Esophagus muscularis mucosa (tissue), 4 donors: Measurements from ENCODE around the gene TTYH2. TPM values are rescaled to one million over a fixed set of nuclear protein-coding genes. Genes with fewer than 3 reads are reported as not detected.

Source experiments
- DNase-seq: peaks from one replicate; pipeline ENCODE4 v3.0.0-alpha.2; 2017; ENCODE audit errors: extremely low spot score
- H3K27ac ChIP-seq, 4 donors: fragments of 200-600 bp; sonication (generic); replicated peaks in 1 of 4; 1 replicate in 3 of 4; 2 replicates in 1 of 4; pipeline ENCODE4 v1.5.1; 2016 to 2019; ENCODE audit warnings: mild to moderate bottlenecking in 1 of 4
- H3K27me3 ChIP-seq, 4 donors: fragments of 200-600 bp; sonication (generic); one replicate each; pipeline versions ENCODE4 v1.5.1 to v1.6.0; 2016 to 2019
- H3K36me3 ChIP-seq, 4 donors: fragments of 200-600 bp; sonication (generic); one replicate each; pipeline ENCODE4 v1.5.1; 2016 to 2019
- H3K4me1 ChIP-seq, 4 donors: fragments of 200-600 bp; sonication (generic); one replicate each; pipeline ENCODE4 v1.5.1; 2016 to 2019
- H3K4me3 ChIP-seq, 4 donors: fragments of 200-600 bp; sonication (generic); 1 replicate in 2 of 4; 2 replicates in 2 of 4; pipeline ENCODE4 v1.5.1; 2016 to 2019; ENCODE audit warnings: mild to moderate bottlenecking in 4 of 4, moderate library complexity in 1 of 4
- H3K9me3 ChIP-seq, 4 donors: fragments of 200-600 bp; sonication (generic); 1 replicate in 3 of 4; 2 replicates in 1 of 4; pipeline ENCODE4 v1.5.1; 2016 to 2019
- EP300 ChIP-seq: sonication (generic); formaldehyde crosslinking; IDR thresholded peaks from one replicate; pipeline ENCODE4 v1.6.1; 2017; ENCODE audit warnings: antibody characterized with exemption
- POLR2A ChIP-seq: fragments of 450-650 bp; IDR thresholded peaks from one replicate; pipeline ENCODE4 v1.6.1; 2017; ENCODE audit warnings: antibody characterized with exemption, moderate library complexity, mild to moderate bottlenecking, low read depth
- POLR2AphosphoS5 ChIP-seq, 2 donors: sonication (generic); formaldehyde crosslinking; IDR thresholded peaks; one replicate each; pipeline ENCODE4 v1.6.1; 2017; ENCODE audit warnings: antibody characterized with exemption in 2 of 2
- WGBS: methylation state at CpG from one replicate; pipeline ENCODE4 v1.1.5; 2018; 5-methylcytosine and 5-hydroxymethylcytosine counted together
- intact Hi-C: fragments of 100-400 bp; cut with DNase I; formaldehyde crosslinking; loops from one replicate; pipeline ENCODE4 v1.15.1; 2023
- total RNA-seq, 4 donors: library from RNA; depleted of rRNA; stranded (reverse); fragments of >200 nt; gene quantifications; one replicate each; pipeline versions ENCODE4 v1.1.0 to v1.2.1, GENCODE V29; 2016
- TF ChIP-seq, protein P1 (sequence below), 3 experiments: fragments of 200-600 bp in 2 of 3; fragments of 450-650 bp in 1 of 3; sonication (generic) in 2 of 3; IDR thresholded peaks; one replicate each; pipeline ENCODE4 v1.5.1; 2017 to 2019; ENCODE audit warnings: antibody characterized with exemption in 3 of 3, mild to moderate bottlenecking in 2 of 3, moderate library complexity in 1 of 3

TTYH2 gene
- total RNA-seq, 4 donors from 2014 or later, result 5.8 to 11.3 (median 7.9) TPM

GRCh38 chr17:74305865-74306654 is 92.7 kb downstream of the TTYH2 start:
- intact Hi-C loops, result no loop called here
- DNase-seq, result no peak
- 65% methylated on average over 10 of the region's 10 CpGs for WGBS
- H3K27me3 ChIP-seq, result peaks cover 0 to 28% (median 0%) of the 10 kb centered on the region in 4 donors
- peaks cover 0 to 2% (median 0%) of the 10 kb centered on the region in 4 donors for H3K4me1 ChIP-seq
- no peak overlapping the region for H3K27ac ChIP-seq
- no peaks in the 10 kb centered on the region for H3K36me3 ChIP-seq
- peaks cover 0 to 11% (median 7%) of the 10 kb centered on the region in 4 donors for H3K9me3 ChIP-seq
- no peak for TF ChIP-seq POLR2A
- TF ChIP-seq, protein P1, sequence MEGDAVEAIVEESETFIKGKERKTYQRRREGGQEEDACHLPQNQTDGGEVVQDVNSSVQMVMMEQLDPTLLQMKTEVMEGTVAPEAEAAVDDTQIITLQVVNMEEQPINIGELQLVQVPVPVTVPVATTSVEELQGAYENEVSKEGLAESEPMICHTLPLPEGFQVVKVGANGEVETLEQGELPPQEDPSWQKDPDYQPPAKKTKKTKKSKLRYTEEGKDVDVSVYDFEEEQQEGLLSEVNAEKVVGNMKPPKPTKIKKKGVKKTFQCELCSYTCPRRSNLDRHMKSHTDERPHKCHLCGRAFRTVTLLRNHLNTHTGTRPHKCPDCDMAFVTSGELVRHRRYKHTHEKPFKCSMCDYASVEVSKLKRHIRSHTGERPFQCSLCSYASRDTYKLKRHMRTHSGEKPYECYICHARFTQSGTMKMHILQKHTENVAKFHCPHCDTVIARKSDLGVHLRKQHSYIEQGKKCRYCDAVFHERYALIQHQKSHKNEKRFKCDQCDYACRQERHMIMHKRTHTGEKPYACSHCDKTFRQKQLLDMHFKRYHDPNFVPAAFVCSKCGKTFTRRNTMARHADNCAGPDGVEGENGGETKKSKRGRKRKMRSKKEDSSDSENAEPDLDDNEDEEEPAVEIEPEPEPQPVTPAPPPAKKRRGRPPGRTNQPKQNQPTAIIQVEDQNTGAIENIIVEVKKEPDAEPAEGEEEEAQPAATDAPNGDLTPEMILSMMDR (IDR thresholded peaks at IDR 0.05), result no peak
- no peak for TF ChIP-seq POLR2AphosphoS5 (IDR thresholded peaks at IDR 0.05)
- H3K4me3 ChIP-seq, result no peak overlapping the region

DNA sequence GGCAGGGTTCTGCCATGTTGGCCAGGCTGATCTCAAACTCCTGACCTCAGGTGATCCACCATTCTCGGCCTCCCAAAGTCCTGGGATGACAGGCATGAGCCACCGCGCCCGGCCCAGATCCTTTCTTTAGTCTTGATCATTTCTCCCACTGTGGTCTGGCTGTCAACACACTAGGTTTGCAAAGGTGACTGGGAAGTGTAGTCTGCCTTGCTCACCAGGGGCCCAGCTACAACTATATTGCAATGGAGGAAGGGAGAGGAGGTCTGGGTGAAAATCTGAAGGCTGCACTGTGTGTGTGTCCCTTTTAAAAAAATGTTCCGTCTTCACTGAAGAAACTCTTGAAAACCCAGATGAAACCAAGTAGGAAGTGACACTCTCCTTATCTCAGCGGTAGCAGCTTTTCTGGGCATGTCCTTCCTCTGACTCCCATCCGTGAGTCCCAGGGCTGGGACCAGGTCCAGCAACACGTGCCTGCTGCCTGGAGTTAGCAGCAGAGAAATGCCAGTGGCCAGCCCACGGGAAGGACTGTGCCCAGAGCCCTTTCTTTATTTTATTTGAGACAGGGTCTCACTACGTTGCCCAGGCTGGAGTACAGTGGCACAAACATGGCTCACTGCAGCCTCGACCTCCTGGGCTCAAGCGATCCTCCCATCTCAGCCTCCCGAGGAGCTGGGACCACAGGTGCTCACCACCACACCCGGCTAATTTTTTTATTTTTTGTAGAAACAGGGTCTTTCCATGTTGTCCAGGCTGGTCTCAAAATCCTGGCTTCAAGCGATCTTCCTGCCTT is 94.8 kb downstream of the TTYH2 start:
- intact Hi-C loops, result no loop called here
- DNase-seq, result no peak
- H3K9me3 ChIP-seq, result peaks cover 0 to 20% (median 7%) of the 10 kb centered on the region in 4 donors
- H3K27me3 ChIP-seq, result peaks cover 0 to 35% (median 0%) of the 10 kb centered on the region in 4 donors
- H3K4me1 ChIP-seq, result peaks cover 0 to 2% (median 0%) of the 10 kb centered on the region in 4 donors
- no peak overlapping the region for H3K4me3 ChIP-seq
- TF ChIP-seq POLR2AphosphoS5 (IDR thresholded peaks at IDR 0.05), result peak; percentile 26 to 34
- no peak for TF ChIP-seq POLR2A
- TF ChIP-seq, protein P1 (IDR thresholded peaks at IDR 0.05), result no peak
- WGBS, result 65% methylated on average over 15 of the region's 15 CpGs
- no peaks in the 10 kb centered on the region for H3K36me3 ChIP-seq
- H3K27ac ChIP-seq, result no peak overlapping the region

DNA sequence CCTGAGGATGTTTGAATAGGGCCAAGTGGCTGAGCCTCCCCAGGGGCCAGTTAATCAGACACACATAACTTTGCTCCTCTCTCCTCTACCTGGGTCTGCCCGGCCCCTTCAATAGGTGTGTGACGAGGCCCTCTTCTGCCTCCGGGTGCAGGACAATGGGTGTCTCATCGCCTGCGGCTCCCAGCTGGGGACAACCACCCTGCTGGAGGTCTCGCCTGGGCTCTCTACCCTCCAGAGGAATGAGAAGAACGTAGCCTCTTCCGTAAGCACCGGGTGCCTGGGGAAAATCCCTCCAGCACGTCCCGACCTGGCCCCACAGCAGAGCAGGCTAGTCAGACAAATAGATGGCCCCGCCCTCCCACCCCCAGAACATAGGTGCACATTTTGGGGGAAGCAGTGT is 96.5 kb downstream of the TTYH2 start:
- DNase-seq, result no peak
- H3K27ac ChIP-seq, result no peak overlapping the region
- no peak overlapping the region for H3K4me3 ChIP-seq
- intact Hi-C loops, result no loop called here
- 74% methylated on average over 10 of the region's 12 CpGs for WGBS
- peaks cover 0 to 2% (median 0%) of the 10 kb centered on the region in 4 donors for H3K4me1 ChIP-seq
- H3K27me3 ChIP-seq, result peaks cover 0 to 29% (median 0%) of the 10 kb centered on the region in 4 donors
- no peaks in the 10 kb centered on the region for H3K36me3 ChIP-seq
- no peak for TF ChIP-seq POLR2A
- TF ChIP-seq, protein P1 (IDR thresholded peaks at IDR 0.05), result no peak
- TF ChIP-seq EP300, result no peak
- no peak for TF ChIP-seq POLR2AphosphoS5 (IDR thresholded peaks at IDR 0.05)
- peaks cover 0 to 14% (median 4%) of the 10 kb centered on the region in 4 donors for H3K9me3 ChIP-seq

Other genes starting within 250 kb of the TTYH2 start
- 1,000 to 10,000 TPM in 2 of 4 donors, 100 to 1,000 TPM in 2; 445 to 1,296 (median 979) TPM for gene RPL38, start 9.9 kb upstream of the TTYH2 start, total RNA-seq
- not detected for gene DNAI2, start 60.7 kb downstream of the TTYH2 start, total RNA-seq
- gene KIF19, start 112.7 kb downstream of the TTYH2 start, total RNA-seq, result 1 to 10 TPM in 3 of 4 donors, under 1 TPM in 1; under 0.01 to 3.8 (median 1.3) TPM
- gene BTBD17, start 148.3 kb downstream of the TTYH2 start, total RNA-seq, result under 1 TPM in 1 of 4 donors, not detected in 3; 0.17 TPM
- under 1 TPM in 3 of 4 donors, not detected in 1; 0.39 to 0.83 (median 0.40) TPM for gene GPR142, start 153.9 kb downstream of the TTYH2 start, total RNA-seq
- gene GPRC5C, start 218.5 kb downstream of the TTYH2 start, total RNA-seq, result 10 to 100 TPM; 12.6 to 23.6 (median 14.5) TPM